ENCODE measurements around the gene SMIM12.

SMIM12 gene

GRCh38 chr1:34846265-34846664 is 13.3 kb downstream of the SMIM12 start:
- no peak overlapping the region for H3K9ac ChIP-seq (ENCODE audit: low read depth in 1 of 2, low read length in 2 of 2)
- peaks cover 2 to 24% of the 10 kb centered on the region in 2 donors for H3K36me3 ChIP-seq (ENCODE audit: control insufficient read depth in 1 of 2, insufficient read depth in 2 of 2, low read length in 2 of 2)
- H3K27me3 ChIP-seq (ENCODE audit: control insufficient read depth in 1 of 2, insufficient read depth in 2 of 2, low read length in 2 of 2), result no peaks in the 10 kb centered on the region
- H3K4me1 ChIP-seq (ENCODE audit: control insufficient read depth in 1 of 2, insufficient read depth in 2 of 2, low read length in 2 of 2), result no peaks in the 10 kb centered on the region
- no peaks in the 10 kb centered on the region for H3K9me3 ChIP-seq (ENCODE audit: control insufficient read depth in 1 of 2, low read length in 2 of 2)
- H3K27ac ChIP-seq (ENCODE audit: low read depth, low read length), result no peak overlapping the region
- H3K4me3 ChIP-seq (ENCODE audit: low read depth in 1 of 2, low read length in 2 of 2), result no peak overlapping the region

GRCh38 chr1:34845131-34845901 is 14.2 kb downstream of the SMIM12 start:
- Histone ChIP-seq H3K27me3 (ENCODE audit: control insufficient read depth in 1 of 2, insufficient read depth in 2 of 2, low read length in 2 of 2) (no peaks in the 10 kb centered on the region), H3K4me3 (ENCODE audit: low read depth in 1 of 2, low read length in 2 of 2) (no peak overlapping the region), H3K4me1 (ENCODE audit: control insufficient read depth in 1 of 2, insufficient read depth in 2 of 2, low read length in 2 of 2) (no peaks in the 10 kb centered on the region), H3K9ac (ENCODE audit: low read depth in 1 of 2, low read length in 2 of 2) (no peak overlapping the region), H3K27ac (ENCODE audit: low read depth, low read length) (no peak overlapping the region), H3K9me3 (ENCODE audit: control insufficient read depth in 1 of 2, low read length in 2 of 2) (no peaks in the 10 kb centered on the region), H3K36me3 (ENCODE audit: control insufficient read depth in 1 of 2, insufficient read depth in 2 of 2, low read length in 2 of 2) (peaks cover 2 to 21% of the 10 kb centered on the region in 2 donors)

GRCh38 chr1:34844252-34844634 is 15.3 kb downstream of the SMIM12 start:
- no peak overlapping the region for H3K27ac ChIP-seq (ENCODE audit: low read depth, low read length)
- no peak overlapping the region for H3K4me3 ChIP-seq (ENCODE audit: low read depth in 1 of 2, low read length in 2 of 2)
- H3K36me3 ChIP-seq (ENCODE audit: control insufficient read depth in 1 of 2, insufficient read depth in 2 of 2, low read length in 2 of 2), result peaks cover 2 to 14% of the 10 kb centered on the region in 2 donors
- no peaks in the 10 kb centered on the region for H3K9me3 ChIP-seq (ENCODE audit: control insufficient read depth in 1 of 2, low read length in 2 of 2)
- no peaks in the 10 kb centered on the region for H3K27me3 ChIP-seq (ENCODE audit: control insufficient read depth in 1 of 2, insufficient read depth in 2 of 2, low read length in 2 of 2)
- H3K9ac ChIP-seq (ENCODE audit: low read depth in 1 of 2, low read length in 2 of 2), result no peak overlapping the region
- no peaks in the 10 kb centered on the region for H3K4me1 ChIP-seq (ENCODE audit: control insufficient read depth in 1 of 2, insufficient read depth in 2 of 2, low read length in 2 of 2)

- H3K9me3 ChIP-seq (ENCODE audit: control insufficient read depth in 1 of 2, low read length in 2 of 2), result no peaks in the 10 kb centered on the region
- no peaks in the 10 kb centered on the region for H3K27me3 ChIP-seq (ENCODE audit: control insufficient read depth in 1 of 2, insufficient read depth in 2 of 2, low read length in 2 of 2)
- H3K4me3 ChIP-seq (ENCODE audit: low read depth in 1 of 2, low read length in 2 of 2), result no peak overlapping the region
- no peak overlapping the region for H3K27ac ChIP-seq (ENCODE audit: low read depth, low read length)
- H3K4me1 ChIP-seq (ENCODE audit: control insufficient read depth in 1 of 2, insufficient read depth in 2 of 2, low read length in 2 of 2), result no peaks in the 10 kb centered on the region
- peaks cover 2 to 9% of the 10 kb centered on the region in 2 donors for H3K36me3 ChIP-seq (ENCODE audit: control insufficient read depth in 1 of 2, insufficient read depth in 2 of 2, low read length in 2 of 2)
- no peak overlapping the region for H3K9ac ChIP-seq (ENCODE audit: low read depth in 1 of 2, low read length in 2 of 2)
Observed at GRCh38 chr1:34843392-34844251, 15.9 kb downstream of the SMIM12 start.

GRCh38 chr1:34842952-34843371 is 16.6 kb downstream of the SMIM12 start:
- H3K4me1 ChIP-seq (ENCODE audit: control insufficient read depth in 1 of 2, insufficient read depth in 2 of 2, low read length in 2 of 2), result no peaks in the 10 kb centered on the region
- peaks cover 2 to 6% of the 10 kb centered on the region in 2 donors for H3K36me3 ChIP-seq (ENCODE audit: control insufficient read depth in 1 of 2, insufficient read depth in 2 of 2, low read length in 2 of 2)
- no peaks in the 10 kb centered on the region for H3K27me3 ChIP-seq (ENCODE audit: control insufficient read depth in 1 of 2, insufficient read depth in 2 of 2, low read length in 2 of 2)
- H3K27ac ChIP-seq (ENCODE audit: low read depth, low read length), result no peak overlapping the region
- H3K9ac ChIP-seq (ENCODE audit: low read depth in 1 of 2, low read length in 2 of 2), result no peak overlapping the region
- H3K4me3 ChIP-seq (ENCODE audit: low read depth in 1 of 2, low read length in 2 of 2), result no peak overlapping the region
- H3K9me3 ChIP-seq (ENCODE audit: control insufficient read depth in 1 of 2, low read length in 2 of 2), result no peaks in the 10 kb centered on the region

GRCh38 chr1:34842073-34842472 is 17.5 kb downstream of the SMIM12 start:
- Histone ChIP-seq H3K27me3 (ENCODE audit: control insufficient read depth in 1 of 2, insufficient read depth in 2 of 2, low read length in 2 of 2) (no peaks in the 10 kb centered on the region), H3K36me3 (ENCODE audit: control insufficient read depth in 1 of 2, insufficient read depth in 2 of 2, low read length in 2 of 2) (peaks cover 2% of the 10 kb centered on the region in 2 donors), H3K4me3 (ENCODE audit: low read depth in 1 of 2, low read length in 2 of 2) (no peak overlapping the region), H3K4me1 (ENCODE audit: control insufficient read depth in 1 of 2, insufficient read depth in 2 of 2, low read length in 2 of 2) (no peaks in the 10 kb centered on the region), H3K9me3 (ENCODE audit: control insufficient read depth in 1 of 2, low read length in 2 of 2) (no peaks in the 10 kb centered on the region), H3K9ac (ENCODE audit: low read depth in 1 of 2, low read length in 2 of 2) (no peak overlapping the region), H3K27ac (ENCODE audit: low read depth, low read length) (no peak overlapping the region)

- H3K4me1 ChIP-seq (ENCODE audit: control insufficient read depth in 1 of 2, insufficient read depth in 2 of 2, low read length in 2 of 2), result no peaks in the 10 kb centered on the region
- no peak overlapping the region for H3K9ac ChIP-seq (ENCODE audit: low read depth in 1 of 2, low read length in 2 of 2)
- H3K27ac ChIP-seq (ENCODE audit: low read depth, low read length), result no peak overlapping the region
- H3K4me3 ChIP-seq (ENCODE audit: low read depth in 1 of 2, low read length in 2 of 2), result no peak overlapping the region
- no peaks in the 10 kb centered on the region for H3K9me3 ChIP-seq (ENCODE audit: control insufficient read depth in 1 of 2, low read length in 2 of 2)
- H3K36me3 ChIP-seq (ENCODE audit: control insufficient read depth in 1 of 2, insufficient read depth in 2 of 2, low read length in 2 of 2), result peaks cover 2% of the 10 kb centered on the region in 2 donors
- H3K27me3 ChIP-seq (ENCODE audit: control insufficient read depth in 1 of 2, insufficient read depth in 2 of 2, low read length in 2 of 2), result no peaks in the 10 kb centered on the region
Observed at GRCh38 chr1:34840426-34840825, 19.1 kb downstream of the SMIM12 start.

- Histone ChIP-seq H3K27ac (ENCODE audit: low read depth, low read length) (no peak overlapping the region), H3K36me3 (ENCODE audit: control insufficient read depth in 1 of 2, insufficient read depth in 2 of 2, low read length in 2 of 2) (peaks cover 2% of the 10 kb centered on the region in 2 donors), H3K4me1 (ENCODE audit: control insufficient read depth in 1 of 2, insufficient read depth in 2 of 2, low read length in 2 of 2) (no peaks in the 10 kb centered on the region), H3K27me3 (ENCODE audit: control insufficient read depth in 1 of 2, insufficient read depth in 2 of 2, low read length in 2 of 2) (no peaks in the 10 kb centered on the region), H3K4me3 (ENCODE audit: low read depth in 1 of 2, low read length in 2 of 2) (no peak overlapping the region), H3K9me3 (ENCODE audit: control insufficient read depth in 1 of 2, low read length in 2 of 2) (no peaks in the 10 kb centered on the region), H3K9ac (ENCODE audit: low read depth in 1 of 2, low read length in 2 of 2) (no peak overlapping the region)
Observed at GRCh38 chr1:34839526-34840305, 19.8 kb downstream of the SMIM12 start.

- H3K4me1 ChIP-seq (ENCODE audit: control insufficient read depth in 1 of 2, insufficient read depth in 2 of 2, low read length in 2 of 2), result no peaks in the 10 kb centered on the region
- no peaks in the 10 kb centered on the region for H3K9me3 ChIP-seq (ENCODE audit: control insufficient read depth in 1 of 2, low read length in 2 of 2)
- no peak overlapping the region for H3K4me3 ChIP-seq (ENCODE audit: low read depth in 1 of 2, low read length in 2 of 2)
- no peak overlapping the region for H3K9ac ChIP-seq (ENCODE audit: low read depth in 1 of 2, low read length in 2 of 2)
- no peaks in the 10 kb centered on the region for H3K36me3 ChIP-seq (ENCODE audit: control insufficient read depth in 1 of 2, insufficient read depth in 2 of 2, low read length in 2 of 2)
- no peaks in the 10 kb centered on the region for H3K27me3 ChIP-seq (ENCODE audit: control insufficient read depth in 1 of 2, insufficient read depth in 2 of 2, low read length in 2 of 2)
- no peak overlapping the region for H3K27ac ChIP-seq (ENCODE audit: low read depth, low read length)
Observed at GRCh38 chr1:34833711-34834110, 25.8 kb downstream of the SMIM12 start.
